ENCODE measurements around the gene CTBP2.
"Not testable (repeated sequence)": the region's sequence is repeated elsewhere in the genome, so short reads cannot be mapped to it uniquely, and the experiment has no call there.

The CTBP2 gene

DNA sequence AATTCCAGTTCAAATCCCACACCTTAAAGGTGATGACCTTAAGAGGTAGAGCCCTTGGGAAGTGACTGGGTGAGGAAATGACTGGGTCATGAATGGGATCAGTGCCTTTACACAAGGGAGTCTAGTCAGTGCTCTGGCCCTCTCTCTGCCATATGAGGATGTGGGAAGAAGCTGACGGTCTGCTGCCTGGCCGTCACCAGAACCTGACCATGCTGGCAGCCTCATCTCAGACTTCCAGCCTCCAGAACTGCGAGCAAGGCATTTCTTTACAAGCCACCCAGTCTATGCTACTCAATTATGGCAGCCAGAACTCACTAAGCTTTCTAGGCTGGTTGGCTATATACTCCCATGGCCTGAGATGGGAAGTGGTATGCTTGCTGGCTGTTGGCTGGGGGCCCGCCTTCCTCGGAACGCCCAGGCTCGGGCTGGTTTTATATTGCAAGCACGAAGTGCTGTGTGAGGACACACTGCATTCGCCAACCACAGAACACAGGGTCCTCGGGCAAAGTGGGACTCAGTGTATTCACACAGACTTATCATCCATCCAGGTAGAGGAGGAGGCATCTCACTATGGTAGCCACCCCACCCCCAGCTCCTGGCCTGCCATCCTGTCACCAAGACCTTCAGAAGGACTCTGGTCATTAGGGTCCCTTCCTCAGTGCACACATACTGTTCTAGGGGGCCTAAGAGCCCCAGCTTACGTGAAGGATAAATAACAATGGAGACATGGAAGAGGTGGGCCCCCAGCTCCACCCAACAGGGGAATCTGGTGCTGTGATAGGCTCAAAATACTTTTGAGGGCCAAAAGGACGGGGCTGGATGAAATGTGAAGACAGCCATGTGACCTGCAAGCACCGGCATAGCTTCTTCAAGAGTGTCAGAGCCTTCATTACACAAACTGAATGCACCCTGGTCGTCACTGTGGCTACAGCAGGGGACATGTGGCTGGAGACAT lies 169.4 kb downstream of the CTBP2 start:
- no peak for DNase-seq

- no peak for DNase-seq
Observed at GRCh38 chr10:124989526-124989925, 170.8 kb downstream of the CTBP2 start.

GRCh38 chr10:124988753-124989152 lies 171.6 kb downstream of the CTBP2 start:
- DNase-seq: not testable (repeated sequence)

- DNase-seq: no peak
Observed at GRCh38 chr10:124987788-124988187, 172.6 kb downstream of the CTBP2 start.

DNA sequence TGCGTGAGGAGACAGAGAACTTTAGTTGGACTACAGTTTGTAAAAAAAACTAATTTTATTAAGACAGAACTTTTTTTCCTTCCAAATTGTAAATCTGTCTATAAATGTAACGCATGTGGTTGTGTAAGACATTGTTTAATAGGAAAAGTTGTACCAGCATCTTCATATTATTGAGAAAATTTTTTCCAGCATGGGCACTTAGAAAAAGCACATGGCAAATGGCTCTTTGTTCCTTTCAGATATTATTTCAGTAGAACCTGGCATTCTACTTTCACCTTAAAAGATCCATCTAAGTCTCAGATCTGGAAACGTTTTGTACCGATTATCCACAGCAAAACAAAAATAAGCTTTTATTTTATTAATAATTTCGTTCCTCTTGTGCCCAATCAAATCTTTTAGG lies 175.2 kb downstream of the CTBP2 start:
- DNase-seq: no peak

- no peak for DNase-seq
Observed at GRCh38 chr10:124984376-124984775, 176.0 kb downstream of the CTBP2 start.

GRCh38 chr10:124983321-124983720 lies 177.0 kb downstream of the CTBP2 start:
- DNase-seq: no peak

DNA sequence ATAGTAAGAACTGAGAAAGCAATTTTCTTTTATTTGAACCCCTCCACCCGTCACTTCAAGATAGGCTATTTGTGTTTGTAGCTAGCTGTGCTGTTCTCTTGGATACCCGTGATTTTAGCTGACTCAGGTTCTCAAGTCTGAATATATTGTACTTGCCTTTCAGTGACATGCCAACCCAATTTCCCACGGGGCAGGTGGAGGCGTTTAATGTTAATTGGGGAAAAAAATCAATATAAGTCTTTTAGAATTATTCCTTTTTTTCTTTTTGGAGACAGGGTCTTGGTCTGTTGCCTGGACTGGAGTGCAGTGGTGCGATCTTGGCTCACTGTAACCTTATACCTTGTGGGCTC lies 182.0 kb downstream of the CTBP2 start:
- no peak for DNase-seq

DNA sequence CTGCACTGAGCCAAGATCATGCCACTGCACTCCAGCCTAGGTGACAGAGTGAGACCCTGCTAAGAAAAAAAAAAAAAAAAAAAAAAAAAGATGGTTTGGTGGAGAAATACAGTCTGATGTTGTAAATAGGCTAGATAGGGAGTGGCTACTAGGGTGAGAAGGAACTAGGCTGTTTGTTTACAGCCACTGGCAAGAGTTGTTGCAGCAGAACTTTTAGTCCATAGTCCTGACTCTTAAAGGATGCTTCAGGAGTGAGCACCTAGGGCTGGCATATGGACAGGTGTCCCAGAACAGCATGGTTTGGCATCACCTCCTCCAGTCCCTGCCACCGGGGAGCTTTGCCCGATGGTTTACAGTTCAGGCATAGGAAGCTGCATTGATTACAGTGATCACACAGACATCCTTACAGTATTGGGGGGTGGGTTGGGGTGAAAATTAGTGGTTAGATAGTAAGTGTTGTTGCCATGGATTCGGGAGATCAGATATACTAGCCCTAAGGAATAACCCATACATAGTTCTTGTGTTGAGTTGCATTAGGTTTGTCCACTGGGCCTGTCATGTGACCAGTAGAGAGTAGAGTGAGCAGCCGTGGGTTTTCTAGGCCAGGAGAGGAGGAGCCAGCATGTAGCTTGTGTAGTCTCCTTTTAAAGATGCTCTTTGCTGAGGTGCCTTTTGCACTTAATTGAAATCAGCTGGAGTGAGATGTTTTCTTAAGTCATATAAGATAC lies 182.6 kb downstream of the CTBP2 start:
- DNase-seq: no peak

DNA sequence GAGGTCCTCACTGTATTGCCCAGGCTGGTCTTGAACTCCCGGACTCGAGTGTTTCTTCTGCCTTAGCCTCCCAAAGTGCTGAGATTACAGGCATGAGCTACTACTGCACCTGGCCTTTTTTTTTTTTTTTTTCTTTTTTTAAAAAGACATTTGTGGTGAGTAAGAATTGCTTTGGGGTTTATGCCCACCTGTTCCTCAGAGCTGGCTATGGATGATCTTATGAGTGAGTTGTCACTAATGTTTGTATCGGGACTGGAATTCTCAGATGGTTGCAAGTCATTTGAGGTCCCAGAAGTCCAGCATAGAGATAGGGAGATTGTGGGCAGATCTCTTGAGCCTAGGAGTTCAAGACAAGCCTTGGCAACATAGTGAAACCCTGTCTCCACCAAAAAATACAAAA lies 183.2 kb downstream of the CTBP2 start:
- no peak for DNase-seq

GRCh38 chr10:124975977-124976514 lies 184.3 kb downstream of the CTBP2 start:
- DNase-seq: no peak

GRCh38 chr10:124974131-124974530 lies 186.2 kb downstream of the CTBP2 start:
- DNase-seq: no peak

DNA sequence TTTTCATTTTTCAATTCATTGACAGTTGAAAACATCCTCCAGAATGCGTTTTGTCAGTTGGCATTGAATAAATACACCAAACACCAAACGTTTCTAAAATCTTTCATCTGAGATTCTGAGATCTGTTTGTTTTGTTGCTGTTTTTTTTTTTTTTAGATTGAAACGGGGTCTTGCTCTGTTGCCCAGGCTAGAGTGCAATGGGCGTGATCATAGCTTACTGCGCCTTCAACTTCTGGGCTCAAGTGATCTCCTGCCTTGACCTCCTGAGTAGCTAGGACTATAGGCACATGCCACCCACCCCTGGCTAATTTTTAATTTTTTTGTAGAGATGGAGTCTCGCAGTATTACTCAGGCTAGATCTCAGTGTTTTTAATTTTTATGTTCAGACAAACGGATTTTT lies 187.7 kb downstream of the CTBP2 start:
- no peak for DNase-seq

DNA sequence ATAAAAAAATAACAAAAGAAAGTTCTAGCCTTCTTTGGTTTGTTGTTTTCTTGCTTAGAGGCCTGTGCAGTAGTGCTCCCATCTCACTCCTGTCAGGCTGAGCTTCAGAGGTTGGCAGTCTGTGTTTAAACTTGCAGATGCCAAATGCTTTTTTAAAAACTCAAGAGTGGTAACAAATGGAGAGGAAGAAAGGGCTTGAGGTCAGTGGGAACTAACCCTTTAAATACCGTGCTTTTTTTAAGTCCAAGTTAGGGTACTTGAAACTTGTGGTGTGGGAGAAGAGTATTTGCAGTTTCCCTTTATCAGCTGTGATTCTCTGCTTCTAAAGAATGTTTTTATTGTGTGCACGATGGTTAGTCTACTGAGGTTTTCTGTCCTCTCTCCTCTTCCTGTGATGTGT lies 189.1 kb downstream of the CTBP2 start:
- no peak for DNase-seq

DNA sequence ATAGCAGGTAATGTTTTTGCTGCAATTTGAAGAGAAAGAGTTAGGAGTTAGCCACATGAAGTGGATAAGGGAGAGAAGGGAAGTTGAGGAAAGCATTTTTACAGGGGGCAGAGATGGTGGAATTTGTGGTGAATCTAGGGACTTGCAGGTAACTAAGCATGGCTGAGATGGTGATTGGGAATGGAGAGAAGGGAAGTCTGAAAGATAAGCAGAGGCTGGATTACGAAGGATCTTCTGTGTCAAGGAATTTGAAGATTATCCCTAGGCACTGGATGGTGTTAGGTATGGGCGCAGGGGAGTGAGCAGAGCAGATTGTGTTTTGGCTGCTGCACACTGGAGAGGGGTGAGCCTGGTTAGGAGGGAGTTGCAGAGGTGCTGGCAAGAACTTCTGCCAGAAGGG lies 193.1 kb downstream of the CTBP2 start:
- no peak for DNase-seq

DNA sequence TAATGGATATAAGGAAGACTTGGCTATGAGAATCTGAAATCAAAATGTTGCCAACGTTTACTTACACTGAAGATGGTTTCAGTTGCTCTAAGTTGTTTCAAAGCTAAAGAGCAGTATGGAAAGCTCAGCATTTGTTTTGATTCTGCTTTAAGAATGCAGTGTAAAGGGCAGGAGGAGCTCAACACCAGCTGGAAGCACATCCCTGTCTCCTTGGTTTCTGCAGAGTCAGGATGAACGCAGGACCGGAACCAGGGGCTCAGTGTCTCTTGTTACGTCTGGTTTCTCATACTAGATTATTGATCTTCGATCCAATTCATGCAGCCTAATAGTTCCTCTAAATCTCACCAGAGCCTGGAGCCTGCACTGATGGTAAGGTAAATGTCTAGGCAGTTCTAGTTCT lies 194.4 kb downstream of the CTBP2 start:
- DNase-seq: no peak

DNA sequence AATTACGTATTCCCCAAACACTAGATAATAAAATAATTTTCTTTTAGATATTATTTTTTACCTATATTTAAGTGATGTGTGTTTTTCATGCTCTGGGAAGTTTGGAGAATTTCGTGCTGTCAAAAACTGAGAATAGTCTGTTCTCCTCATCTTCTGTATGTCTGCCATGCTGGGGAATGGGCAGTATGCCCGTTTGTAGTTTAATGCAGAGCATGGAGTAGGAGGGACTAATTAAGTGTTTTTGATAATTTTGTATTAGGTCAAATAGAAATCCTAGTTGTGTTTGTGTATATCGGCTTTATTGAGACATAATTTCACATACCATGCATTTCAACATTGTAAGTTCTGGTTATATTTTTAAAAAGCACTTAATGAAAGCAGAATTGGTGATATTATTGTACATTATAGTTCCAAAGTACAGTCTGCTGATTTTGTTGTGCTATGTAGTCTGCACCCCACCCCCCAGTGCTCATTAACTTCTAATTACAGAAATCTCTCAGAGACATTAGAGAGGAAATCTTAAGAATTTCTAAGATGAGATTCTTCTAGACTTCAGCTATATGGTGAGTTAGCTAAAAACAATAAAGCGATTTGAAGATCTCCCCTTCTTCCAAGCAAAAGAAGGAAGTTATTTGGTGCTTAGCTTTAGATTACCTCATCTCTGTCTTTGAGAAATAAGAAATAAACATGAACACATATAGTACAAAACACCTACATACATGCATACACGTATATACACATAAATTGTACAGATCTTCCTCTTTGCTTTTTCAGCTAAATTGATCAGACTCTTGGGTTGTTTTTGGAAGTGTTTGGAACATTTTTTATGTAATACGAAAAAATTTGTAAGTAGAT lies 196.3 kb downstream of the CTBP2 start:
- no peak for DNase-seq

DNA sequence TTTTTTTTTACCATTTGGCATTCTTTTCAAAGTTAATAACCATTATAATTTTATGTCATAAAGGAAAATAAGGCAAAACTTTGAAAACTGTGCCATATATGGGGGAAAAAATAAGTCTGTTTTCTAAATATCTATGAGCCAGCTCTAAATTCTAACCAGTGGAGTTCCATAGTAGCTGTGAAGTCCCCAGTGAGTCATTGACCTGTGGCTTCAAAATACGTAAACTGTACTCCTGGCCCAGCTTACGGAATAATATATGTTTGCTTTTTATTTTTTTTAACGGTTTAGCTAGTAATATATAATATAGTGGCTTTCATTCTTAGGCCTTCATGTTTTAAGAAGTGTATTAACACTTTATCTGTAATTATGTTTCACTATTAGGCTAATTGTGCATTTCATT lies 197.9 kb downstream of the CTBP2 start:
- no peak for DNase-seq

DNA sequence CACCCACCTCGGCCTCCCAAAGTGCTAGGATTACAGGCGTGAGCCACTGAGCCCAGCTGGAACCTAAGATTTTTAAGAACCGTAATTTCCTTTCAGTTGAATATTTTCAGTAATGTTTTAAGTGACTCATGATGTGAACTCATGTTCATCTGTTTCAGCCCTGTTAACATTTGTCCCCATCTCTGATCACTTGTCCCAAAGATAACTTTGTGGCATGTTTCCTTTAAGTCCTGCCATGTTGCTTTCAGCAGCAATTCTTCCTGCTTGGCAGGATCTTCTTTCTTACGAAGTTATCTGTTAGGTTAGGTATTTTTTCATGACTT lies 199.2 kb downstream of the CTBP2 start:
- DNase-seq: no peak

DNA sequence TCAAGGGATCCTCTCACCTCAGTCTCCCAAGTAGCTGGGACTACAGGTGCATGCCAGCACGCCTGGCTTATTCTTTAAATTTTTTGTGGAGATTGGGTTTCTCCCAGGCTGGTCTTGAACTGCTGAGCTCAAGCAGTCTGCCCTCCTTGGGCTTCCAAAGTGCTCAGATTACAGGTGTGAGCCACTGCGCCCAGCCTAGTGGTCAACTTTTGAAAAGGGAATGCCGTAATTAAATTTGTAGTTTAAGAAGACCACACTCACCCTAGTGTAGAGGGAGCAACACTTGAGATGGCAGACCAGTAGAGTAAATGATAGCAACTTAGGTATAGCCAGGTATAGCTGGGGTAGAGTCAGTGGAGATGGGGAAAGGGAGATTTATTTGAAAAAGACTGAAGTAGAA lies 200.8 kb downstream of the CTBP2 start:
- DNase-seq: no peak

DNA sequence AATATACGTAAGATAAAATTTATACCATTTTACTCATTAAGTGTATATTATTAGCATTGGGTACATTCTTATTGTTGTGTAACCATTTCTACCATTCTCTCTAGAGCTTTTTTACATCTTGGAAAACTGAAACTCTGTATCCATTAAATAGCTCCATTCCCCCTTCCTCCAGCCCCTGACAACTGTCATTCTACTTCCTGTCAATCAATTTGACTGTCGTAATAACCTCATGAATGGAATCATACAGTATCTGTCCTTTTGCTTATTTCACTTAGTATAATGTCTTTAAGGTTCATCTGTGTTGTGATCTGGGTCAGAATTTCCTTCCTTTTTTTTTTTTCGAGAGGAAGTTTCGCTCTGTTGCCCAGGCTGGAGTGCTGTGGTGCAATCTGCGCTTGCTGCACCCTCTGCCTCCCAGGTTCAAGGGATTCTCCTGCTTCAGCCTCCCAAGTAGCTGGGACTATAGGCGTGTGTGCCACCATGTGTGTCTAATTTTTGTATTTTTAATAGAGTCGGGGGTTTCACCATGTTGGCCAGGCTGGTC lies 202.9 kb downstream of the CTBP2 start:
- no peak for DNase-seq

DNA sequence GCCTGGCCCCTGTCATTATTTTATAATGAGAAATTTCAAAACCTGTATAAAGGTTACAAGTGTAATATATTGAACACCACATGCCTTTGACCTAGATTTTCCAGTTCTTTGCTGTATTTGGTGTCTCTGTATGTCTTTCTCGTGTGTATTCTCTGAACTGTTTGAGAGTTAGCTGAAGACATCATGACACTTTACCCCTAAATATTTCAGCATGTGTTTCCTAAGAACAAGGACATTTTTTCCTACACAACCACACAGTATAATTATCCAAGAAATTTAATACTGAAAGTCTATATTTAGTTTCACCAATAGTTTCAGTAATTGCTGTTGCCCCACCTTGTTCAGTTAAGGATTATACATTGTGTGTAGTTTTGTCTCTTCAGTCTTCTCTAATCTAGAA lies 203.6 kb downstream of the CTBP2 start:
- DNase-seq: no peak

- no peak for DNase-seq
Observed at GRCh38 chr10:124955868-124956267, 204.5 kb downstream of the CTBP2 start.

Data from DMS 273 treated with DMSO at 0.1 percent for 48 hours (cell line).